Prostate gland (tissue), 2 donors: ENCODE data around the gene NPEPPS.
"Not testable (repeated sequence)": the region's sequence is repeated elsewhere in the genome, so short reads cannot be mapped to it uniquely, and the experiment has no call there.

Experiments
- POLR2A ChIP-seq: fragments of 450-650 bp; IDR thresholded peaks from one replicate; pipeline ENCODE4 v1.6.1; 2016; ENCODE audit warnings: antibody characterized with exemption, mild to moderate bottlenecking
- TF ChIP-seq, protein P1 (sequence below), 4 experiments: fragments of 200-600 bp in 2 of 4; fragments of 450-650 bp in 2 of 4; sonication (generic) in 2 of 4; IDR thresholded peaks; 1 replicate in 3 of 4; 2 replicates in 1 of 4; pipeline ENCODE4 v1.5.1; 2016 to 2019; ENCODE audit warnings: antibody characterized with exemption in 4 of 4, mild to moderate bottlenecking in 2 of 4, moderate library complexity in 2 of 4

DNA sequence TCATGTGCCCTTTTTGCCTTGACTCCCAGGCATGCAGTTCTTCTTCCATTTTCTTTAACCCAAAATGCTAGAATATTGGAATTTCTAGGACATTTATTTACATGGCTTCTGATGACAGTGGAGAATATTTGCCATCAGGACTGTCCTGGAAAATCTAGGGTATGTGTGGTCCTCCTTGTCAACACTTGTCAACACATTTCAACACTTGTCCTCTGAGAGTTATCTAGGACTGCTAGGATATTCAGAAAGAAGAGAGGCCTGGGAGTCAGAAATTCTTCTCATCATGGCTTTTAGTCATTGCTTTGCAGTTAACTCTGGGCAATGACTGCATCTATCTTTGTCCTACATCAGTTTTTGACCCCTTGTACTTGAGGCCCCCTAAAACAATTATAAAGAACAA is 11.5 kb upstream of the NPEPPS start:
- TF ChIP-seq POLR2A: not testable (repeated sequence)
- TF ChIP-seq, protein P1, sequence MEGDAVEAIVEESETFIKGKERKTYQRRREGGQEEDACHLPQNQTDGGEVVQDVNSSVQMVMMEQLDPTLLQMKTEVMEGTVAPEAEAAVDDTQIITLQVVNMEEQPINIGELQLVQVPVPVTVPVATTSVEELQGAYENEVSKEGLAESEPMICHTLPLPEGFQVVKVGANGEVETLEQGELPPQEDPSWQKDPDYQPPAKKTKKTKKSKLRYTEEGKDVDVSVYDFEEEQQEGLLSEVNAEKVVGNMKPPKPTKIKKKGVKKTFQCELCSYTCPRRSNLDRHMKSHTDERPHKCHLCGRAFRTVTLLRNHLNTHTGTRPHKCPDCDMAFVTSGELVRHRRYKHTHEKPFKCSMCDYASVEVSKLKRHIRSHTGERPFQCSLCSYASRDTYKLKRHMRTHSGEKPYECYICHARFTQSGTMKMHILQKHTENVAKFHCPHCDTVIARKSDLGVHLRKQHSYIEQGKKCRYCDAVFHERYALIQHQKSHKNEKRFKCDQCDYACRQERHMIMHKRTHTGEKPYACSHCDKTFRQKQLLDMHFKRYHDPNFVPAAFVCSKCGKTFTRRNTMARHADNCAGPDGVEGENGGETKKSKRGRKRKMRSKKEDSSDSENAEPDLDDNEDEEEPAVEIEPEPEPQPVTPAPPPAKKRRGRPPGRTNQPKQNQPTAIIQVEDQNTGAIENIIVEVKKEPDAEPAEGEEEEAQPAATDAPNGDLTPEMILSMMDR (IDR thresholded peaks at IDR 0.05): not testable (repeated sequence)
